ENCODE measurements around the gene CHRDL1.
A peak's percentile ranks its signal among the peaks of the same experiment; 100 is the strongest.
"Not testable (repeated sequence)": the region's sequence is repeated elsewhere in the genome, so short reads cannot be mapped to it uniquely, and the experiment has no call there.

The CHRDL1 gene, protein sequence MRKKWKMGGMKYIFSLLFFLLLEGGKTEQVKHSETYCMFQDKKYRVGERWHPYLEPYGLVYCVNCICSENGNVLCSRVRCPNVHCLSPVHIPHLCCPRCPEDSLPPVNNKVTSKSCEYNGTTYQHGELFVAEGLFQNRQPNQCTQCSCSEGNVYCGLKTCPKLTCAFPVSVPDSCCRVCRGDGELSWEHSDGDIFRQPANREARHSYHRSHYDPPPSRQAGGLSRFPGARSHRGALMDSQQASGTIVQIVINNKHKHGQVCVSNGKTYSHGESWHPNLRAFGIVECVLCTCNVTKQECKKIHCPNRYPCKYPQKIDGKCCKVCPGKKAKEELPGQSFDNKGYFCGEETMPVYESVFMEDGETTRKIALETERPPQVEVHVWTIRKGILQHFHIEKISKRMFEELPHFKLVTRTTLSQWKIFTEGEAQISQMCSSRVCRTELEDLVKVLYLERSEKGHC

DNA sequence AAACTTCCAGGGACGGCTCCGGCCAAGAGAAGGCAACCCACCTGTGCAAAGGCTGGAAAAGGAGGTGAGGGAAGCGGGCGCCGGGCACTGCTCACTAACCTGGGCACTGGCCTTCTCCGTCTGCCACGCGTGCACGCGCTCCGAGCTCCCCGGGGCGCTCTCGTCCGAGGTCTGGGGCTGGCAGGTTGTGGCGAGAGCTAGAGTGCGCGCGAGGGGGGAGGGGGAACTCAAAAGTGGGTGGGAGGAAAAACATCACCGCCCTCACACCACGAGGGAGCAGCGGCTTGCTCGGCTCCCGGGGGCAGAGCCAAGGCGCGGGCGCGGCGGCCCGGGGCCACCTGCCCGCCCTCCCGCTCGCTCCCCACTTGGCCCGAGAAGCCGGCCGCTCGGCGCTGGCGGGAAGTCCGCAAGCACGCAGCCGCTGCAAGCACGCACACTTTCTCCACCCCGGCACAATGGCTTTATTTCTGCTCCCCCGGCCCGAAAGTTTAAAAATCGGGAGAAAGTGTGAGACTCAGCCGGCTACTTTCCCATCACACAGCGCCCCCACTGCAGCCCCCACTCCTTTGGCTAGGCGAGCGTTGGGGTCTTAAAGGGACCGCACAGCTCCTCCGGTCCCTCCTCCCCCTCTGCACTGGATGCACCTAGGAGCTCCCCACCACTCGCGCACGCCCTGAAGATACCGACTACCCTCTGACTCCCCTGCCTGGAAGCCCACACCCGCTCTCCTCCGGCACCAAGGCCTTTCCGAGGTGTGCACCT lies at the start of gene CHRDL1:
Gene CHRDL1 (minus strand): TSS at position 173 of the 762 bp plus-strand sequence. CDS start 3,636 bp downstream, outside the sequence.
- peak; percentile 11 for DNase-seq (ENCODE audit: low spot score)

DNA sequence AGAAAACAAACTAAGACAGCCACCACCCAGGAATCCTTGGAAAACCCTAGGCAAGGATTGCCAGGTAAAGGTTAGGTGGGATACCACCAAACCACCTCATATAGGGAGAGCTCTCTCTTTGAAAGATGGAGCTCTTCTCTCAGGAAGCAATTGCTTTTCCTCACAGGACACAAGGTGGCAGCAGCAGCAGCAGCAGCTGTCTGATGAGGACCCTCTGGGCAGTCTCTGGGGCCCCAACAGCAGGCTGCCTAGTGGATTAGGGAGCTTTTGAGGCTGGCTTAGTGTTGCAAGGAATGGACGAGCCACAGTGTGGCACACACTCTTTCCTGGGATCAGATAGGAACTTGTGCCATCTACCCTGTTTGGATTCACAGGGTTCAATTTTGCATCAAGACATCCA lies 41.4 kb upstream of the CHRDL1 start:
- DNase-seq (ENCODE audit: low spot score), result no peak

DNA sequence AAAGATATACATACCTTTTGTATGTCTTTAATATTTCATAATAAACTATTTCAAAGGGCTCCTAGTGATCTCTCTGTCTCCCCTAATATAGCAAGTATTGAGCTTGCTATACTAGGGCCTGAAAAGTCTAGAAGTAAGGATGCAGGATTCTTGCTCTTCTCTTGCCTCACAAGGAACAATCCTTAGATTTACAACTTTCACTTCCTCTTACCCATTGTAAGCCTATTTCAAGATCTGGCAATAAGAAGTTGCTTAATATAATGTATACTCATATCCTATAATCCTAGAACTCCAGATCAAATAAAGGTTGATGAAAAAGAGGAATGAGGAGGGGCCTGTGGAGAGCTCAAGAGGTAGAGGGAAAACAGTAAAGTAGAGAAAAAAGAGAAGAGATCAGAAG lies 40.8 kb upstream of the CHRDL1 start:
- DNase-seq (ENCODE audit: low spot score), result no peak

DNA sequence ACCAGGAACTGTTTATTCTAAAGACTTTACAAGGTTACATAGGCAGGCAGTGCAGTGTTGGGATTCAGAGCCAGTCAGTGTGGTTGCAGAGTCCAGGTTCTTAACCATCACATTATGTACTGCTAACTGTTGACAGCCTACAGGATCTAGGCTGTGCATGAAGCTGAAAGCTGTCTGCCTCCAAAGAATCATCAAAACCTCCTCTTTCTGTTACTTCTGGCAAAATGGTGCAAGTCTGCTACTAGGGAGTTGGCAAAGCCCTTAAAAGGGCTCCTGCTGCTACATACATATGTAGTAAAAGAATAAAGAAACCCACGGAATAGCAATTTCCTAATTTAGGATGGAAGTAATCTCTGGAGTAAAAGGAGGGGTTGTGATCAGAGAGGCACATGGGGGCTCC lies 40.4 kb upstream of the CHRDL1 start:
- DNase-seq (ENCODE audit: low spot score), result no peak

DNA sequence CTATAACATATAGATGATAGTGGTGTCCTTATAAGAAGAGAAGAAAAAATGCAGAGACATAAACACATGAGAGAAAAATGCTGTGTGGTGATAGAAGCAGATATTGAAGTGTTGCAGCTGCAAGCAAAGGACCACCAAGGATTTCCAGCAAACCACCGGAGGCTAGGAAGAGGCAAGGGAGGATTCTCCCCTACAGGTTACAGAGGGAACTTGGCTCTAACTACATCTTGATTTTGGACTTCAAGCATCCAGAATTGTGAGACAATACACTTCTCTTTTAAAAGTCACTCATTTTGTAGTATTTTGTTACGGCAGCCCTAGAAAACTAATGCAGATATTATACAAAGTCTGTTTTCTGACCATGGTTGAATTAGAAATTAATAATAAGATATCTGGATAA lies 30.4 kb upstream of the CHRDL1 start:
- no peak for DNase-seq (ENCODE audit: low spot score)

DNA sequence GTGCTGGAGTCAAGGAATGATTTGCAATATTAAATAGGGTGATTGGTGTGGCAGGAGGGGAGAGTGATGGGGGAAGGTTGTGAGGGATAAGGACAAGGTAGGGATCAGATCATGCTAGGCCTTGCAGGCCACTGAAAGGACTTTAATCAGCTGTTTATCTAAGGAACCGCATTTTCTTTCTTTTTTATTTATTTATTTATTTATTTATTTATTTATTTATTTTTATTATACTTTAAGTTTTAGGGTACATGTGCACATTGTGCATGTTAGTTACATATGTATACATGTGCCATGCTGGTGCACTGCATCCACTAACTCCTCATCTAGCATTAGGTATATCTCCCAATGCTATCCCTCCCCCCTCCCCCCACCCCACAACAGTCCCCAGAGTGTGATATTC lies 20.9 kb upstream of the CHRDL1 start:
- DNase-seq (ENCODE audit: low spot score), result not testable (repeated sequence)

DNA sequence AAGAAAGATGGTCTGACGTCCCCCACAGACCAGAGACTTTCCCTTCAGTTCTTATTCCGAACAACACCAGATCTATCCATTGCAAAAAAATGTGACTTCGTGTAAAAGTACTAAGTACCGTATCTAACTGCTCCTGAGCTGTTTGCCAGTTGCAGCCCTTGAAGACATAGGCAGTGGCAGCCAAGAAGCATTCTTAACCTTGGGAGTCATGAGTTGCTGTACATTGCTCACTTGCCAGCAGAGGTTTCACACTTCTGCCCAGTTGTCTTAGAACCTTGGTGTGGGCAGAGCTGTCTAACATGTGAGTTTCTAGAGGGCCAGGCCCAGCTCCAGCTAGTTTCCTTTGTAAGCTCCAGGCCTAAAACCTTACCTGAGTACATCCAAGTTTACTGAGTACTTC lies 10.5 kb upstream of the CHRDL1 start:
- no peak for DNase-seq (ENCODE audit: low spot score)

DNA sequence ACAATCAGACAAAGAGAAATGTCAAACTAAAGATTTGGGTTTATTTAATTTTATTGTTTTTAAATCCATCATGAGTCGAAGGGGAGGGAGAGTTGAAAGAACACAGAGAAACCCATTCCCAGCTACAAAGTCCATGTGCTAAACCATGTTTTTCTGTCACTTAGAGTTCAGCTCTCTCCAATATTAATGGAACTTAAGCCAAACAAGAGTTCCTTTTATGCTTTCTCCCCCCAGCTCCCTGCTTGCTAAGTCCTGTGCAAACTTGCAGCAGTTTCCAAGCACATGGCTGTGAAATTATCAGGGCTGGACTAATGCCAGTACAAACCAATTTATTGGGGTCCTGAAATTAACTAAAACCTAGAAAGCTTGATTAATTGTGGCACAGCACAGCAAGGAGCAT lies 9.7 kb upstream of the CHRDL1 start:
- no peak for DNase-seq (ENCODE audit: low spot score)

DNA sequence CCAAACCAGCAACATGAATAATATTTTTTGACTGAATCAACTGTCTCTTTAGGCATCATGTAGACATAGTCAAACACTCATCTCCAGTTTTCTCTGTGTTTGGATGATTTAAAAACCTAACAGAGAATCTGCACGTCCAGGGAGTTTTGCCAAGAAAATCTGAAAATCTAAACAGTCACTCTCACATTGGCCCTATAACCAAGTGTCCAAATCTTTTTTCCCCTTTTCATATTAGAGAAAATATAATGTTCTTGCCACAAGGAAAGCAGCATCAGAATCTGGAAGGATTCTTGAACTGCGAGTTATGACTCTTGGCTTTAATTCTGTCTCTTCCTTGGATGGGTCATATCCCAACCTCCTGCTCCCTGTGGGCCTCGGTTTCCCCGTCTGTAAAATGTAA lies 8.8 kb upstream of the CHRDL1 start:
- no peak for DNase-seq (ENCODE audit: low spot score)

DNA sequence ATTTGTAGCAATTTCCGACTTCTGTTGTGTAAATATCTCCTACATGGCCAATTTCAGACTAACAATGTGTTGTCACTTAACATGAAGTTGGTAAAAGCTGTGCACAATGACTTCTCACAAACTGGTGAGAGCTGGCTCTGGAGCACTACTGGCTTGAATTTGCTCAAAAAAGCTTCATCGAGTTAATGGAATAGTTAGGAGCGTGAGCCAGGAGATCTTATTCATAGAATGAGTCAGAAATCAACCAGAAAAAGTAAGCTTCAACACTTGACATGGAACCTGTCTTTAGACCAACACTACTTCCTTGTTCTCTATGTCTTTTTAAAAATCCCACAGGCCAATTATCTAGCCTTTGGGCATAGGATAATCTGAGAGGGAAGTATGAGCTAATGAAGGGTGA lies 7.9 kb upstream of the CHRDL1 start:
- no peak for DNase-seq (ENCODE audit: low spot score)

DNA sequence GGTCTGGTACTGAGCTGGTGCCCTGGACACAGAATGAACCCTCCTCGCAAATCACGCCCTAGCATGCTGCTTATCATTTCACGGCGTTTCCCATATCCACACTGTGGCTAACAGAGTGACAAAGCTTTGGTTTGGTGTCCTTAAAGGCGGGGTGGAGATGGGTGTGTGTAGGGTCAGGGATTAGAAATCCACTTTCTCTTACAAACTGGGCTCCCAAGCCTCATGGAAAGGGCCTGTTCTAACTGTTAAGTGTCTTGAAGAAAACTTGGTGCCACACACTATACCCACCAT lies 735 bp upstream of the CHRDL1 start:
- no peak for DNase-seq (ENCODE audit: low spot score)

DNA sequence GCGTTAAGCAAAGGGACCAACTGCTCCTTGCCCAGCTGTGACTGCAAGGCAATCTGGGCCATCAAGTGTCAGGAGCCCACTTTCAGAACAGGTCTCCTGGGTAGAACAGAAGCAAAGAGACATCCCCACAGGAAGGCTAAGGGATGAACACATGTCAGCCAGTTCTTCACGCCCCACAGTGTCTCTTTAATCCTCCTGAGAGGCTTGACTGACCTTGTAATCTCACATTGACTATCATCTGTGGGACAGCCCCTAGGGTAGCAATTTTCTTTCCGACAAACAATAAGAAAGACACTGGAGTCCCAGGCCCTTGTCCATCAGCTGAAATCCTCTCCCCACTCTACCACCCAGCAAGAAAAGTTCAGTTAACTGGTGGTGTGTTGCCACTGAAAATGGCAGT lies 1.0 kb downstream of the CHRDL1 start:
- no peak for DNase-seq (ENCODE audit: low spot score)

DNA sequence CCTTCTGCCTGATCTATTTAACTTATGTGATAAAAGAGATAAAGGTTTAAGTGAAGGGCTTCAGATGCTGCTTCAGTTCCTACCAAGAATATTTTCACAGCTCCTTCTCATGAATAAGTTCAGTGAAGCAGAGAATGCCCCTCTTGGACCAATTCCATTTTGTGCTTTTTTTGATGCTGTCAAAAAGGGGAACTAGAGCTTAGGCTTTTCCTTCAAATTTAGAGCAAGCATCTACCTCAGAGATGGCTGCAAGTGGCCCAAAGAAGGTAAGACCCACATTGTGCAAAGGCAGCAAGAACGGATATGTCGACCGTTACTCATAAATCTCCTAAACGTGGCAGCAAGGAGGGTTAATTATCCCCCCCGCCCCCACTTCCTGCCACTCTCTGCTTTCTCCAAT lies 4.5 kb downstream of the CHRDL1 start:
- DNase-seq (ENCODE audit: low spot score), result no peak

DNA sequence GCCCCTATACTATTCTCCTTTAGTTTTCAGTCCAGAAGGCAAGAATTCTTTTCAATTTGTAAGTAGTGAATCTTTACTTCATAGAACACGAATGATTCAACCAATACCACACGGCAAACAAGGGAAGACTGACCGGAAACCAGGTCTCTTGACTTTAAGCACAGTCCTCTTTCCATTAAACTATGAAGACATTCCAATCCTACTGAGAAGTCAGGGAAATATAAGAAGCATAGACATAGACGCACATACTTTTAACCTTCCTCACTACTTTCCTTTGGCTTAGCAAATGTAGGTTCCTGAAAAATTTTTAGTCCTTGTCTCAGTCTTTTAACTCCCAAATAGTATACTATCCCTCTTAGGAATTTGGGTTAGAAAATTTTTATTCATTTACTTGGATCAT lies 9.1 kb downstream of the CHRDL1 start:
- DNase-seq (ENCODE audit: low spot score), result no peak

DNA sequence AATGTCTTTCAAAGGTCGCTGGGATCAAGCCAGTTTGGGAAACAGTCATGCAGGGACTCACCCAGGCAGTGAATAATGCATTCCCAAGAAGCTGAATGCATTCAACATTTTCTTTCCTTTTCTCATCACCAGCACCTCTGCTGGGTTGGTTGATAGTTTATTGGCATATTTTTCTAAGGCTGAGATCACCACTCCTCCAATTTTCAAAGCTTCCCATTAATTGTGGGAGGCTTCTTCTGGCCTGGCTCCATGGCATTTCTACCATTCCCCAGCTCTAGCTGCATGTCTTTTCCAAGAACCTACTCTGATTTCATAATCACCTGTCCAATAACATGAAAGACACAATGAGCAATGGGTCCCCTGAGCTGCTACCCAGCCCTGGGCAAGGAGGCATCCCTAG lies 35.8 kb downstream of the CHRDL1 start:
- no peak for DNase-seq (ENCODE audit: low spot score)

DNA sequence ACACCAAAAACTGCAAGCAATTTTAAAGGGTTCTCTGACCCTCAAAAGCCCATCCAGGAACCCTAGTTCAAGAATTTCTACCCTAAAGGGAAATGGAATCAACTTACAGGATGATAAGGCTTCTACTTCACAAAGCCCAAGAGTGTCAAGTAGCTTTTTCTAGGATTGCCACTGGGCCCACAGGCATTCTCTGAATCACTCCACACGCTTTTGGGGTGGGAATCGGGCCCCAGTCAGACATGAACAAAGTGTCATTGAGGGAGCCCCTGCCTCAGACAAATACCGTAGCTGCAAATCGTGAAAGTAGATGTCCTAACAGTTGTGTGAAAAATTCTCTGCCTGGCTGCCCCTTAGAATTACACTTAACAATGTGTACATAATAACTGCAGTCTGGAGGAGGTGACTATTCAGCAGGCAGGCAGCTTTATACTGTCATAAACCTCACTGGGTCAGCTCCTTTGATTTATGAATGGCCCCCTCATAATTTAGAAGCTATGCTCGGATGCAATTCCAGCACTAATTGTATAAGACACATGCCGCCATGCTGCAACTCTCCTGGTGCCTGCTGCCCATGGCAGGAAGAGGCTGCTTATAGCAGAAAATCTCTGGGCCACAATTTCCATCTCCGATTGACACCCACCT lies 36.7 kb downstream of the CHRDL1 start:
- DNase-seq (ENCODE audit: low spot score), result no peak

DNA sequence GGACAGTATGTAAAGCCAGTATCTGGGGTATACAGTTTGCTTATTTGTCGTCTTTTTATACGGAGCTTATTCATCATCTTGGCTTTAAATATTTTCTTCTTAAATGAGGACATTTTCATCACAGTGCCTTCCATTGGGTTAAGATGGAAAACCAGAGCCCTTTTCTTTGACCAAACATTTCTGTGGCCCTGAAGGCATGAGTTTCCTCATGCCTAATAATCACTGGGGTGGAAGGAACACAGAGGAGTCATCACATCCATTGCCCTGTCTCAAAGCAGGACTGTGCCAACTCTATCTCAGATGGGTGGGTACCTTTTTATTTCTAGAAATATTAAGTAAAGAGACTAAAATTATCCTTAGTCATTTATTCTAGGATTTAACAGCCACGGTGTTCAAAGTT lies 40.0 kb downstream of the CHRDL1 start:
- DNase-seq (ENCODE audit: low spot score), result no peak

DNA sequence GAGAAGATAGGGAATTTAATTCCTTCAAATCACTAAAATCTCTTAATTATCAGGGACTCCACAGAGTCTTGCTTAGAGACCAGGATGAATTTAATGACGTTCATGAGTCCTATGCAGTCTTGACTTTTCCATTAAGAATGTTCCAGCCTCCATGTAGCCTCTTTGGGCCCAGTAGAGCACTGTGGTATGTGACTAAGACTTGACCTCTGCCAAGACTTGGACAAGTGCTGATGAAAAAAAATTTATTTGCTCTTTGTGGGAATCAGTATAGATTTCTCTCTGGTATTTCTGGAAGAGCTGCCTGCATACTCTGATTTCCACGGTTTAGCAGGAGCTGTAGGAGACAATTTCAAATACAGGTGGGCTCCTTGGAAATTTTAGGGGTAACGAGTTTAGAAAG lies 40.6 kb downstream of the CHRDL1 start:
- no peak for DNase-seq (ENCODE audit: low spot score)

DNA sequence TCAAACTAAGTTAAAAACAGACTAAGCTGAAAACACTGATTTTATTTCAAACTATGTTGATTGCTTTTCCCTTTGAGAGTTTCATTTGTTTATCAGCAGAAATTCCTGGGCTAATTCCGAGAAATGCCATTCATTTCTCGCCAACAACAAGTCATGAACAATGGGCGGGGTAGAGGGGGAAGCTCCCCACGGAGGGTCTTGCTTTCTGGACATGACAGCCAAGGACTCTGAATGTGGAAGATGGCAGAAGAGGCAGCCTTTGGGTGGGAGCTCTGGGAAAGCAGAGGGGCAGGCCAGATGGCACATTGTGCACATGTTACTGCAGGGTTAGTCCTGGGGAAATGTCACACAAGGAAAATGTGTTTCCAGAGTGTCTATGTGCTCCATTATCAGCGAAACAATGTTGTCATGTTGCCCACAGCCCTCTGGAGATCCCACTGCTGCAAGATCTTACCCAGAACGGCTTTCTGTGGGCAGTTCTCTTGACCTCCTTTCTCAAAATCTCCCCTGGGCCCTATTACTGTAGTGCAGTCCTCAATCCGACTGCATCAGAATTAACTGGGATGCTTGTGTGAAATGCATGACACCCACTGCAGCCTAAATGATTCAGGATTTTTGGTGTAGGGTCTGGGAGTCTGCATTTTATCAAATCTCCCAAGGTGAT lies 45.0 kb downstream of the CHRDL1 start:
- DNase-seq (ENCODE audit: low spot score), result no peak

DNA sequence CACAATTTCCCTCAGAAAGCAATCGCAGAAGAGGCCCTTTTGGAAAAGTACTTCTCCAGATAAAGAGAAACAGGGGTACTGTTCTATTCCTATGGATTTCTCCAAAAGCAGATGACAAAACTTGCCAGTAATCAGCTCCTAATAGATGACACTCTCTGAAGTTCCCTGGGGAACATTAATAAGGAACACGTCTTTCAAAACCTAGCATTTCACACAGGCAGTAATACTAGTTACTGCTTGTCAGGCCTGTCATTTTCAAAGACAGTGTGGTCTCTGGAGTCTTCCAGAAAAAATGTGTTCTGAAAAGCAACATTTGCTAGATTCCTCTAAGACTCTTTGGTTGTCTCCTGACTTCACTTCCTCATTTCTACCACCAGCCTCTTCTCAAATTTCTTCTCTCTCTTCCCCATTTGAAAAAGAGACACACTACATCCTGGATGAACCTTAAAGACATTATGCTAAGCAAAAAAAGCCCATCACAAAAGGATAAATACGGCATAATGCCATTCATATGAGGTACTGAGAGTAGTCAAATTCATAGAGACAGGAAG lies 47.3 kb downstream of the CHRDL1 start:
- DNase-seq (ENCODE audit: low spot score), result no peak

DNA sequence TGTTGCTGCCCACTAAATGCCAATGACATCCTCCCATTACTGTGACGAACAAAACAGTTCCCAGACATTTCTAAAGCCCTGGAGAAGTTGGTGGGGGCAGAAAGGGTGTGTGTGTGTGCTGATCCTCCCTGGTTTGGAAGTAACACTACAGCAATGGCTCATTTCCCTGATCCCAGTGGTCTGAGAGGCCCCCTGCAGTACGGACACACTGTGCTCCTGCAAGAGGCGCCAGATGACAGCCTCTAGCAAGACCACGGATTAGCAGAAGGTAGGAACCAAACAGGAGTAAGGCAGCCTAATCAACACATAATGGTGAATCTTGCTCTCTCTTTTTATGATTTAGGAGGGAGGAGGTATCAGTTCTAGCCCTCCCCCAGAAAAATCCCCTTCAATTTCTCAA lies 49.6 kb downstream of the CHRDL1 start:
- no peak for DNase-seq (ENCODE audit: low spot score)

DNA sequence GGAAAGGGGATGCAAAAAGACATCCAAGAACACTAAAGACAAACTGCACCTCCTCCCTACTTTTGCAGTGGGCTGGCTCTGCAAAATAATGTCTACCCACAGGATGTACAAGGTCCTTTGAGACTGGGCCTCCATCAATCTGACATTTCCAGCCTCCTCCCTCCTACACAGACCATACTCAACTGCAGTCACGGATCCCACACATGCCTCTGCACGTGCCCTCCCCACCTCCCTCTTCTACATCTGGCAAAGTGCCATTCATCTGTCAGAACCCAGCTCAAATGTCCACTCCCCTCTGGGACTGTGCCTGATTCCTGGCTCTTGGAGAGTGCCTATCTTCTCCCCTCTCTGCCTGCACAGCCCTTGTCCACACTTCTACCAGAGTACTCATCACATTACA lies 50.3 kb downstream of the CHRDL1 start:
- no peak for DNase-seq (ENCODE audit: low spot score)

All from putamen (tissue), 1 donor.